GM11168 (cell line): ENCODE results near the gene HADHB.
"Not testable (repeated sequence)": the region's sequence is repeated elsewhere in the genome, so short reads cannot be mapped to it uniquely, and the experiment has no call there.

Experiments
- in situ Hi-C: fragments of 300-500 bp; cut with MboI; formaldehyde crosslinking; loops from one replicate; pipeline ENCODE4 v1.12.0; 2022; ENCODE audit warnings: low sequenced_read_pairs; ENCODE audit not compliant: unreplicated experiment

Gene HADHB

GRCh38 chr2:26325851-26326250 is 81.1 kb downstream of the HADHB start:
- in situ Hi-C loops: no loop called here

- in situ Hi-C loops: no loop called here
Measured at GRCh38 chr2:26326514-26326913, 81.8 kb downstream of the HADHB start.

- in situ Hi-C loops: no loop called here
Measured at GRCh38 chr2:26327291-26328272, 82.8 kb downstream of the HADHB start.

- in situ Hi-C loops: not testable (repeated sequence)
Measured at GRCh38 chr2:26329083-26329482, 84.3 kb downstream of the HADHB start.

GRCh38 chr2:26330114-26330549 is 85.4 kb downstream of the HADHB start:
- in situ Hi-C loops: no loop called here

- in situ Hi-C loops: no loop called here
Measured at GRCh38 chr2:26330604-26331003, 85.9 kb downstream of the HADHB start.

GRCh38 chr2:26331321-26331720 is 86.6 kb downstream of the HADHB start:
- in situ Hi-C loops: not testable (repeated sequence)

- in situ Hi-C loops: no loop called here
Measured at GRCh38 chr2:26333293-26333692, 88.6 kb downstream of the HADHB start.

GRCh38 chr2:26335231-26335630 is 90.5 kb downstream of the HADHB start:
- in situ Hi-C loops: no loop called here

- in situ Hi-C loops: no loop called here
Measured at GRCh38 chr2:26336719-26337118, 92.0 kb downstream of the HADHB start.

GRCh38 chr2:26337298-26337697 is 92.6 kb downstream of the HADHB start:
- in situ Hi-C loops: no loop called here
